K562 (cell line): ENCODE measurements around the gene HINT3. TPM values are rescaled to one million over a fixed set of nuclear protein-coding genes. Genes with fewer than 3 reads are reported as not detected.

Experiments
- CBX2 ChIP-seq: fragments of 200-600 bp; sonication (generic); IDR thresholded peaks from one replicate; pipeline ENCODE4 v1.6.1; 2012; ENCODE audit warnings: mild to moderate bottlenecking, low read length, inconsistent platforms; ENCODE audit not compliant: insufficient read depth, poor library complexity, severe bottlenecking
- E2F6 ChIP-seq, 2 experiments: IDR thresholded peaks; 2 replicates each; pipeline ENCODE4 v1.6.1; 2011; ENCODE audit warnings: borderline replicate concordance in 1 of 2, control low read depth in 1 of 2, low read depth in 1 of 2, low read length in 1 of 2, mild to moderate bottlenecking in 1 of 2, mixed read lengths in 1 of 2, moderate library complexity in 1 of 2; ENCODE audit not compliant: insufficient read depth in 1 of 2, insufficient read length in 1 of 2, poor library complexity in 1 of 2, severe bottlenecking in 1 of 2; ENCODE audit errors: extremely low read depth in 1 of 2
- FIP1L1 ChIP-seq: fragments of 200-400 bp; formaldehyde crosslinking; IDR thresholded peaks from 2 replicates; pipeline ENCODE4 v1.6.1; 2018; ENCODE audit warnings: mild to moderate bottlenecking, low read depth, low read length; ENCODE audit not compliant: poor library complexity, severe bottlenecking
- FOXK1 ChIP-seq: sonication (generic); formaldehyde crosslinking; IDR thresholded peaks from 2 replicates; pipeline ENCODE4 v1.8.0; 2022; ENCODE audit warnings: missing genetic modification reagents, mild to moderate bottlenecking, borderline replicate concordance
- GTF2E2 ChIP-seq: fragments of 200-800 bp; sonication (Bioruptor generic); IDR thresholded peaks from 2 replicates; pipeline ENCODE4 v1.6.1; 2016; ENCODE audit warnings: missing genetic modification characterization, missing compliant biosample characterization
- HCFC1 ChIP-seq: IDR thresholded peaks from 2 replicates; pipeline ENCODE4 v1.6.1; 2012; ENCODE audit warnings: low read depth, low read length, improper control_type of control experiment
- HDAC1 ChIP-seq, 2 experiments: fragments of 450-650 bp; IDR thresholded peaks; 2 replicates each; pipeline ENCODE4 v1.6.1; 2016 to 2017; ENCODE audit warnings: inconsistent platforms in 1 of 2, mild to moderate bottlenecking in 1 of 2, moderate library complexity in 1 of 2
- MYNN ChIP-seq, 2 experiments: sonication (generic); formaldehyde crosslinking in 1 of 2; IDR thresholded peaks; 2 replicates each; pipeline versions ENCODE4 v1.5.0 to v1.6.1; 2016 to 2020; ENCODE audit warnings: antibody characterized with exemption in 1 of 2, missing genetic modification reagents in 1 of 2
- PHF20 ChIP-seq: fragments of 450-650 bp; IDR thresholded peaks from 2 replicates; pipeline ENCODE4 v1.6.1; 2018; ENCODE audit not compliant: partially characterized antibody
- POLR2B ChIP-seq: fragments of 450-650 bp; IDR thresholded peaks from 2 replicates; pipeline ENCODE4 v1.6.1; 2018; ENCODE audit warnings: low read depth; ENCODE audit not compliant: partially characterized antibody
- RBFOX2 ChIP-seq: fragments of 200-400 bp; formaldehyde crosslinking; IDR thresholded peaks from 2 replicates; pipeline ENCODE4 v1.6.1; 2017; ENCODE audit warnings: low read depth, mild to moderate bottlenecking, low read length, moderate library complexity
- SIRT6 ChIP-seq: IDR thresholded peaks from one replicate; pipeline ENCODE4 v1.6.1; 2012; ENCODE audit warnings: low read depth, mild to moderate bottlenecking, control low read depth, inconsistent platforms, low read length, moderate library complexity
- TAF7 ChIP-seq: fragments of 450-650 bp; IDR thresholded peaks from 2 replicates; pipeline ENCODE4 v1.6.1; 2016; ENCODE audit warnings: missing genetic modification characterization, missing compliant biosample characterization
- ZNF318 ChIP-seq, 2 experiments: fragments of 450-650 bp; IDR thresholded peaks; 2 replicates each; pipeline ENCODE4 v1.6.1; 2016; ENCODE audit warnings: mild to moderate bottlenecking in 2 of 2, borderline replicate concordance in 1 of 2, low read depth in 1 of 2, moderate library complexity in 1 of 2
- polyA plus RNA-seq, 8 experiments: library from polyadenylated mRNA; depleted of rRNA in 4 of 8; stranded (reverse) in 5 of 8; unstranded in 3 of 8; fragments of >200 nt; fragmentation: Nextera tagmentation in 2 of 8; fragmentation: Illumina TruSeq in 1 of 8; extraction: Ambion mirVana in 2 of 8; extraction: Trizol in 1 of 8; gene quantifications; 2 replicates each; pipeline versions ENCODE4 v1.2.1 to v1.2.3, GENCODE V29; 2011 to 2014; ENCODE audit warnings: inconsistent platforms in 1 of 8, missing spikeins in 1 of 8
- total RNA-seq, 7 experiments: library from RNA; depleted of rRNA in 6 of 7; stranded (reverse); fragments of >200 nt in 6 of 7; fragmentation: Illumina TruSeq in 2 of 7; extraction: Trizol in 2 of 7; gene quantifications; 2 replicates each; pipeline versions ENCODE4 v1.2.1 to v1.2.3, GENCODE V29; 2011 to 2021; ENCODE audit warnings: low replicate concordance in 1 of 7

The HINT3 gene
- total and polyA plus RNA-seq, 9 of the 15 experiments (the other 6 are each of a cell fraction or from before 2014, with no cell fraction given), result 1.4 to 16.6 (median 10.8) TPM

- peak; percentile 95 for TF ChIP-seq POLR2B
- TF ChIP-seq E2F6 (IDR thresholded peaks at IDR 0.05; ENCODE audit: borderline replicate concordance in 1 of 2, extremely low read depth in 1 of 2, insufficient read depth in 1 of 2, insufficient read length in 1 of 2, low read depth in 1 of 2, low read length in 1 of 2, poor library complexity in 1 of 2, severe bottlenecking in 1 of 2), result peak; percentile 75 to 81
- no peak for TF ChIP-seq SIRT6
- peak; percentile 95 for TF ChIP-seq TAF7 (tag)
- TF ChIP-seq RBFOX2, result peak; percentile 98
- no peak for TF ChIP-seq FIP1L1
- peak; percentile 97 for TF ChIP-seq GTF2E2 (tag)
- TF ChIP-seq PHF20, result peak; percentile 76
- peak; percentile 29; the same call in 1 of the 2 replicates for TF ChIP-seq MYNN (IDR thresholded peaks at IDR 0.05)
- no peak for TF ChIP-seq MYNN (CRISPR knock-in tag; IDR thresholded peaks at IDR 0.05)
- TF ChIP-seq CBX2, result no peak
- peak; percentile 31; the same call in 1 of the 2 replicates for TF ChIP-seq HCFC1
- peak in 1 of 2 experiments; percentile 76; a peak in 2 of 4 replicates for TF ChIP-seq HDAC1 (IDR thresholded peaks at IDR 0.05)
- no peak for TF ChIP-seq ZNF318 (IDR thresholded peaks at IDR 0.05; ENCODE audit: borderline replicate concordance in 1 of 2, low read depth in 1 of 2)
- TF ChIP-seq FOXK1 (CRISPR knock-in tag), result peak; percentile 59; the same call in 1 of the 2 replicates
Observed at GRCh38 chr6:125986301-125987025, 29.9 kb downstream of the HINT3 start, which contains the start of gene TRMT11 (continued).
